ENCODE results near the gene ANKIB1. TPM values are rescaled to one million over a fixed set of nuclear protein-coding genes. Genes with fewer than 3 reads are reported as not detected.

Gene ANKIB1
- total RNA-seq, 4 donors from 2014 or later: 27.1 to 38.1 (median 36.8) TPM

GRCh38 chr7:92325858-92326257 is 80.1 kb downstream of the ANKIB1 start:
- Histone ChIP-seq H3K27me3 (no peaks in the 10 kb centered on the region), H3K4me1 (no peaks in the 10 kb centered on the region), H3K36me3 (peaks cover 0 to 4% (median 0%) of the 10 kb centered on the region in 3 donors), H3K27ac (no peak overlapping the region), H3K9me3 (no peaks in the 10 kb centered on the region), H3K4me3 (no peak overlapping the region)
- WGBS, 2 donors: 87 to 88% methylated on average over 2 of the region's 2 CpGs
- DNase-seq (ENCODE audit: low spot score in 2 of 2): no peak
- TF ChIP-seq EP300 (IDR thresholded peaks at IDR 0.05): no peak
- TF ChIP-seq, protein P1, sequence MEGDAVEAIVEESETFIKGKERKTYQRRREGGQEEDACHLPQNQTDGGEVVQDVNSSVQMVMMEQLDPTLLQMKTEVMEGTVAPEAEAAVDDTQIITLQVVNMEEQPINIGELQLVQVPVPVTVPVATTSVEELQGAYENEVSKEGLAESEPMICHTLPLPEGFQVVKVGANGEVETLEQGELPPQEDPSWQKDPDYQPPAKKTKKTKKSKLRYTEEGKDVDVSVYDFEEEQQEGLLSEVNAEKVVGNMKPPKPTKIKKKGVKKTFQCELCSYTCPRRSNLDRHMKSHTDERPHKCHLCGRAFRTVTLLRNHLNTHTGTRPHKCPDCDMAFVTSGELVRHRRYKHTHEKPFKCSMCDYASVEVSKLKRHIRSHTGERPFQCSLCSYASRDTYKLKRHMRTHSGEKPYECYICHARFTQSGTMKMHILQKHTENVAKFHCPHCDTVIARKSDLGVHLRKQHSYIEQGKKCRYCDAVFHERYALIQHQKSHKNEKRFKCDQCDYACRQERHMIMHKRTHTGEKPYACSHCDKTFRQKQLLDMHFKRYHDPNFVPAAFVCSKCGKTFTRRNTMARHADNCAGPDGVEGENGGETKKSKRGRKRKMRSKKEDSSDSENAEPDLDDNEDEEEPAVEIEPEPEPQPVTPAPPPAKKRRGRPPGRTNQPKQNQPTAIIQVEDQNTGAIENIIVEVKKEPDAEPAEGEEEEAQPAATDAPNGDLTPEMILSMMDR (IDR thresholded peaks at IDR 0.05): no peak

GRCh38 chr7:92330835-92331438 is 85.2 kb downstream of the ANKIB1 start:
- H3K27ac ChIP-seq: no peak overlapping the region
- TF ChIP-seq, protein P1 (IDR thresholded peaks at IDR 0.05): no peak
- TF ChIP-seq EP300 (IDR thresholded peaks at IDR 0.05) (no peak), POLR2A (IDR thresholded peaks at IDR 0.05) (no peak)
- H3K9me3 ChIP-seq: peaks cover 0 to 11% (median 2%) of the 10 kb centered on the region in 4 donors
- H3K4me1 ChIP-seq: no peaks in the 10 kb centered on the region
- H3K36me3 ChIP-seq: peaks cover 0 to 39% (median 0%) of the 10 kb centered on the region in 3 donors
- 91 to 95% methylated on average over 4 of the region's 4 CpGs for whole genome bisulfite sequencing, 2 donors
- no peak overlapping the region for H3K4me3 ChIP-seq
- no peaks in the 10 kb centered on the region for H3K27me3 ChIP-seq
- DNase-seq (ENCODE audit: low spot score in 2 of 2): no peak

- TF ChIP-seq EP300 (IDR thresholded peaks at IDR 0.05): no peak
- Histone ChIP-seq H3K9me3 (peaks cover 0 to 11% (median 2%) of the 10 kb centered on the region in 4 donors), H3K4me1 (no peaks in the 10 kb centered on the region), H3K36me3 (peaks cover 0 to 45% (median 0%) of the 10 kb centered on the region in 3 donors), H3K4me3 (no peak overlapping the region), H3K27ac (no peak overlapping the region), H3K27me3 (no peaks in the 10 kb centered on the region)
- 97 to 98% methylated on average over 4 of the region's 4 CpGs for WGBS, 2 donors
- DNase-seq (ENCODE audit: low spot score in 2 of 2): no peak
These were observed 85.7 kb downstream of the ANKIB1 start for GRCh38 chr7:92331508-92331907.

GRCh38 chr7:92332782-92333181 is 87.0 kb downstream of the ANKIB1 start:
- Histone ChIP-seq H3K36me3 (peaks cover 0 to 49% (median 0%) of the 10 kb centered on the region in 3 donors), H3K27me3 (no peaks in the 10 kb centered on the region), H3K4me1 (no peaks in the 10 kb centered on the region), H3K4me3 (no peak overlapping the region), H3K27ac (no peak overlapping the region), H3K9me3 (peaks cover 0 to 11% (median 2%) of the 10 kb centered on the region in 4 donors)
- DNase-seq (ENCODE audit: low spot score in 2 of 2): no peak
- 94 to 95% methylated on average over 3 of the region's 3 CpGs for WGBS, 2 donors
- TF ChIP-seq, protein P1 (IDR thresholded peaks at IDR 0.05): no peak
- no peak for TF ChIP-seq POLR2A (IDR thresholded peaks at IDR 0.05)
- no peak for TF ChIP-seq EP300 (IDR thresholded peaks at IDR 0.05)

- H3K27ac ChIP-seq: no peak overlapping the region
- peaks cover 0 to 49% (median 0%) of the 10 kb centered on the region in 3 donors for H3K36me3 ChIP-seq
- H3K4me1 ChIP-seq: no peaks in the 10 kb centered on the region
- peaks cover 0 to 11% (median 2%) of the 10 kb centered on the region in 4 donors for H3K9me3 ChIP-seq
- TF ChIP-seq POLR2A (IDR thresholded peaks at IDR 0.05) (no peak), EP300 (IDR thresholded peaks at IDR 0.05) (no peak)
- TF ChIP-seq, protein P1 (IDR thresholded peaks at IDR 0.05): no peak
- no peak overlapping the region for H3K4me3 ChIP-seq
- H3K27me3 ChIP-seq: no peaks in the 10 kb centered on the region
- DNase-seq (ENCODE audit: low spot score in 2 of 2): no peak
These were observed 88.1 kb downstream of the ANKIB1 start for GRCh38 chr7:92333866-92334265.

Data from tibial nerve (tissue), 4 donors.